ENCODE data around the gene SMIM31.

The SMIM31 gene

DNA sequence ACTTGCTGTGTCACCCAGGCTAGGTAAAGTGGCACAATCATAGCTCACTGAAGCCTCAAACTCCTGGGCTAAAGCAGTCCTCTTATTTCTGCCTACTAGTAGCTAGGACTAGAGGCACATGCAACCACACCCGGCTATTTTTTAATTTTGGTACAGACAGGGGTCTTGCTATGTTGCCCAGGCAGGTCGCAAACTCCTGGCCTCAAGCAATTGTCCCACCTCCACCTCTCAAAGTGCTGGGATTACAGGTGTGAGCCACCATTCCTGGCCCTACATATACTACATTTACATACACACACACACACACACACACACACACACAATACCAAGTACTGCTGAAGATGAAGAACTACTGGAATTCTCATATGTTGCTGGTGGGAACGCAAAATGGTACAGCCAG, 26.9 kb downstream of the SMIM31 start:
- Histone ChIP-seq H3K36me3 (ENCODE audit: control insufficient read depth, low read length) (no peaks in the 10 kb centered on the region), H3K4me3 (ENCODE audit: low read length) (no peak overlapping the region), H3K27me3 (ENCODE audit: control insufficient read depth, low read length) (peaks cover 5% of the 10 kb centered on the region; the same call in 1 of the 2 replicates), H3K9me2 (replicated peaks; ENCODE audit: control insufficient read depth, low read length) (no peaks in the 10 kb centered on the region), H3K4me1 (ENCODE audit: control insufficient read depth, low read length) (no peaks in the 10 kb centered on the region), H3K4me2 (ENCODE audit: low read length) (no peak overlapping the region), H3F3A (ENCODE audit: control insufficient read depth, insufficient read depth) (no peaks in the 10 kb centered on the region), H3K79me2 (ENCODE audit: control insufficient read depth, low read length) (no peaks in the 10 kb centered on the region), H3K27ac (ENCODE audit: low read depth, low read length) (no peak overlapping the region), H3K9me3 (ENCODE audit: control insufficient read depth, insufficient read depth, low read length) (no peaks in the 10 kb centered on the region), H4K20me1 (ENCODE audit: control insufficient read depth, insufficient read depth, low read depth, low read length) (no peaks in the 10 kb centered on the region)
- TF ChIP-seq CTCF (IDR thresholded peaks at IDR 0.05; ENCODE audit: low read depth, low read length, poor library complexity, severe bottlenecking) (no peak), EZH2phosphoT487 (IDR thresholded peaks at IDR 0.05; ENCODE audit: borderline replicate concordance, low read length) (no peak)

- H3K27ac ChIP-seq (ENCODE audit: low read depth, low read length), result no peak overlapping the region
- no peaks in the 10 kb centered on the region for H3K9me2 ChIP-seq (replicated peaks; ENCODE audit: control insufficient read depth, low read length)
- H3K4me3 ChIP-seq (ENCODE audit: low read length), result no peak overlapping the region
- no peak for TF ChIP-seq CTCF (IDR thresholded peaks at IDR 0.05; ENCODE audit: low read depth, low read length, poor library complexity, severe bottlenecking)
- no peak for TF ChIP-seq EZH2phosphoT487 (IDR thresholded peaks at IDR 0.05; ENCODE audit: borderline replicate concordance, low read length)
- H3K27me3 ChIP-seq (ENCODE audit: control insufficient read depth, low read length), result no peaks in the 10 kb centered on the region
- H3K4me1 ChIP-seq (ENCODE audit: control insufficient read depth, low read length), result no peaks in the 10 kb centered on the region
- H4K20me1 ChIP-seq (ENCODE audit: control insufficient read depth, insufficient read depth, low read depth, low read length), result no peaks in the 10 kb centered on the region
- H3K36me3 ChIP-seq (ENCODE audit: control insufficient read depth, low read length), result no peaks in the 10 kb centered on the region
- no peaks in the 10 kb centered on the region for H3F3A ChIP-seq (ENCODE audit: control insufficient read depth, insufficient read depth)
- H3K79me2 ChIP-seq (ENCODE audit: control insufficient read depth, low read length), result no peaks in the 10 kb centered on the region
- H3K4me2 ChIP-seq (ENCODE audit: low read length), result no peak overlapping the region
- H3K9me3 ChIP-seq (ENCODE audit: control insufficient read depth, insufficient read depth, low read length), result no peaks in the 10 kb centered on the region
Observed at GRCh38 chr4:164783976-164784375, 30.0 kb downstream of the SMIM31 start.

DNA sequence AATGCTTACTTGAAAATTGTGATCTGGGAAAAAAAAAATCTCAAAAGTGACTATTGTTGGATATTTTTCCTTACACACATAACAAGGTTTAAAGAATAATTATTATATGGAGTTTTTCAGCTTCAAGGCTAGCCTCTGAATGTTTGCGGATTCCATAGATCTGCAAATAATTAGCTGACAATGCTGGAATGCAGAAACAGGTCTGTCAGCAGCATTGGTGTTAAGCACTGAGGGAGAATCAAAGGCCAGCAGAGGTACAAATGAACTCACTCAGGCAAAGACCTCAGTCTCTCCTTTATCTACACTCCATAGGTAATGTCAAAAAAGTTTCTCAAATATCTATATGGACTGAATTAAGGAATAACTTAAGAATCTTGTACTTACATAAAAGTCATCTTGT, 35.1 kb downstream of the SMIM31 start:
- Histone ChIP-seq H4K20me1 (ENCODE audit: control insufficient read depth, insufficient read depth, low read depth, low read length) (no peaks in the 10 kb centered on the region), H3K27me3 (ENCODE audit: control insufficient read depth, low read length) (no peaks in the 10 kb centered on the region), H3K4me1 (ENCODE audit: control insufficient read depth, low read length) (no peaks in the 10 kb centered on the region), H3K27ac (ENCODE audit: low read depth, low read length) (no peak overlapping the region), H3K4me2 (ENCODE audit: low read length) (no peak overlapping the region), H3K9me2 (replicated peaks; ENCODE audit: control insufficient read depth, low read length) (no peaks in the 10 kb centered on the region), H3K36me3 (ENCODE audit: control insufficient read depth, low read length) (no peaks in the 10 kb centered on the region), H3K4me3 (ENCODE audit: low read length) (no peak overlapping the region), H3K79me2 (ENCODE audit: control insufficient read depth, low read length) (no peaks in the 10 kb centered on the region), H3F3A (ENCODE audit: control insufficient read depth, insufficient read depth) (no peaks in the 10 kb centered on the region), H3K9me3 (ENCODE audit: control insufficient read depth, insufficient read depth, low read length) (no peaks in the 10 kb centered on the region)
- TF ChIP-seq CTCF (IDR thresholded peaks at IDR 0.05; ENCODE audit: low read depth, low read length, poor library complexity, severe bottlenecking), result no peak
- TF ChIP-seq EZH2phosphoT487 (IDR thresholded peaks at IDR 0.05; ENCODE audit: borderline replicate concordance, low read length), result no peak

GRCh38 chr4:164790249-164790648, 36.3 kb downstream of the SMIM31 start:
- Histone ChIP-seq H3K9me2 (replicated peaks; ENCODE audit: control insufficient read depth, low read length) (no peaks in the 10 kb centered on the region), H3K36me3 (ENCODE audit: control insufficient read depth, low read length) (no peaks in the 10 kb centered on the region), H3K27ac (ENCODE audit: low read depth, low read length) (no peak overlapping the region), H3K4me3 (ENCODE audit: low read length) (no peak overlapping the region), H3K4me1 (ENCODE audit: control insufficient read depth, low read length) (no peaks in the 10 kb centered on the region), H3K27me3 (ENCODE audit: control insufficient read depth, low read length) (no peaks in the 10 kb centered on the region), H3K79me2 (ENCODE audit: control insufficient read depth, low read length) (no peaks in the 10 kb centered on the region), H4K20me1 (ENCODE audit: control insufficient read depth, insufficient read depth, low read depth, low read length) (no peaks in the 10 kb centered on the region), H3K9me3 (ENCODE audit: control insufficient read depth, insufficient read depth, low read length) (no peaks in the 10 kb centered on the region), H3K4me2 (ENCODE audit: low read length) (no peak overlapping the region), H3F3A (ENCODE audit: control insufficient read depth, insufficient read depth) (no peaks in the 10 kb centered on the region)
- TF ChIP-seq EZH2phosphoT487 (IDR thresholded peaks at IDR 0.05; ENCODE audit: borderline replicate concordance, low read length) (no peak), CTCF (IDR thresholded peaks at IDR 0.05; ENCODE audit: low read depth, low read length, poor library complexity, severe bottlenecking) (no peak)
